Stimulated activated CD4-positive, alpha-beta T cell treated with anti-CD3 and anti-CD28 coated beads, Interleukin-1b, Interleukin-23, amount 100 ng/mL, for 4 hours (primary cell): Measurements from ENCODE around the gene CHN2.
"Not testable (repeated sequence)": the region's sequence is repeated elsewhere in the genome, so short reads cannot be mapped to it uniquely, and the experiment has no call there.

ENCODE experiments used
- DNase-seq, 2 donors: peaks; one replicate each; pipeline ENCODE4 v3.0.0-alpha.2; 2020; ENCODE audit warnings: low read depth in 2 of 2

The CHN2 gene

DNA sequence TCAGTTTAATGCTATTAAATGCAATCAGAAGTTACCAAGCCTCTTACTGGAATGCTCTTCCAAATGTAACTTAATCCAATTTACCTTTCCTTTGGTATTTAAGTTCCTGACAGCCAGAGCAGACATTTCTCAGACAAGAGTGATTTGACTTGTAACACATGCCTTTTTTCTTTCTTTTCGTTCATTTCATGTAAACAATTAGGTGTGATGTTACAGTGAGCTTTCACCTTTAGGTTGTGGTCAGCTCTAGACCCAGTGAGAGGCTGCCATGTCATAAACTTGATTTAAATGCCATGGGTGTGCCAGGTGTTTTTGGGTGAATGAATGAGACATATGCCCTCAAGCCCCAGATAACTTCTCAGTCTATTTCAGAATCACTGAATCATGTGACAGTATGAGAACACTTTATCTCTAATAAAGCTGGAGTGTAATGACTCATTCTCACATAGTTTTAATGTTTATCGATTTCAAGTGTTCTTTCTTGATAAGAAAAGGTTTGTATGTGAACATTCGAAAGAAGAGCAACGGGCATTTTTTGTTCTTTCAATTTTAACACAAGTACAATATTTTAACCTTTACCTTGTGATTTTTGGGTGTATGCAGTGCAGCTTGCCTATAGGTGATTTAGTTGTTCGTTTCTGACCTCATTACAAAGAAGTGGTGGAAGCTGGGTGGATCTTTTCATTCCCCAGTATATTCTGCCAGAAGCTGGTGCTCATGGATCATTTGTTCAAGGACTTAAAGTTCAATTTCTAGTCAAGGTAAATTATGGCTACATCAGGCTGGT lies 61.5 kb downstream of the CHN2 start:
- no peak for DNase-seq

- DNase-seq, result no peak
Observed at GRCh38 chr7:29256693-29257002, 62.1 kb downstream of the CHN2 start.

GRCh38 chr7:29258951-29259350 lies 64.4 kb downstream of the CHN2 start:
- no peak for DNase-seq

GRCh38 chr7:29262191-29262917 lies 67.8 kb downstream of the CHN2 start:
- no peak for DNase-seq

GRCh38 chr7:29263601-29264207 lies 69.1 kb downstream of the CHN2 start:
- DNase-seq, result not testable (repeated sequence)

- no peak for DNase-seq
Observed at GRCh38 chr7:29265208-29265923, 70.8 kb downstream of the CHN2 start.

- DNase-seq, result no peak
Observed at GRCh38 chr7:29269935-29270334, 75.4 kb downstream of the CHN2 start.

DNA sequence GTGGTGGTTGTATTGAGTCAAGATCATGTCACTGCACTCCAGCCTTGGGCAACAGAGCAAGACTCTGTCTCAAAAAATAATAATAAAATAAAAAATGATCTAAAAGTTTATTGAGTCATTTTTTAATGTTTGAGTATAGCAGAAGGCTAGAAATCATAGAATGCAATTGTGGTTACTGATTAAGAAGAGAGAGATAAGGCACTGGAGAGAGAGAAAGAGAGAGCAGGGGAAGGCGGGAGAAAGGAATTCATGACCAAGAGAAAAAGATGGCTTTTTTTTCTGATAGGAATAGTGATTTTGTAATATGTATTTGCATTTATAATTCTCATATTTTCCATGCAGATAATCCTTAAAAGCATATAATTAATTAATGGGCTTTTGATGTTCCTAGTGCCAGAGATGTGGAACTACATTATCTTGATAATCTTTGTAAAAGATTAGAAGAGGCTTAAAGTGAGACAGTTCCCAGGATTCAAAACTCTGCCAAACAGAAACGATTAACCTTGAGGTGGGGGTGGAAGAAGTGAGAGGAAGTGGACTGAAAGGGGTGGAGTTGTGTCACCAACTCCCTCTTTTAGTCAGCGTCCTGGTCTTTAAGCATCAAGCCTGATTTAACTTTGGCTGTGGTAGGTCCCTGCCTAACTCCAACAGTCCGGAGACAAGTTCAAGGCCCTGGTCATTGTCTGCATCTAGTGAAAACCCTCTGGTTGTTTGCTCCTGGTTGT lies 76.2 kb downstream of the CHN2 start:
- DNase-seq, result no peak

DNA sequence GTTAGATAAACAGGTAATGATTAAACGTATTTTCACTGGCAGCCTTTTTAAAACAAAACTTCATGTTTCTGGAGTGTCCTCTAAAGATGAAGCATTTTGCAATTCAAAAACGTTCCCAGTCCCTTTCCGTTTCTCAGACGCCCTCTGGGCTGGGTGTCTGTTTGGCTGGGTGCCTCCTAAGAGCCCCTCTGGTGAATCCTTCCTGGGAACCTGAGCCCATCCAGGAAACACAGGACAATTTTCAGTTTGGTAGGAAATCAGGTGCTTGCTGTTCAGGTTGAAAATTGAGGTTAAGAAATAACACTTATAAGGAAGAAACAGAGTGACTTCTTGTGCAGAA lies 76.7 kb downstream of the CHN2 start:
- no peak for DNase-seq

- DNase-seq, result no peak
Observed at GRCh38 chr7:29272057-29272456, 77.5 kb downstream of the CHN2 start.

DNA sequence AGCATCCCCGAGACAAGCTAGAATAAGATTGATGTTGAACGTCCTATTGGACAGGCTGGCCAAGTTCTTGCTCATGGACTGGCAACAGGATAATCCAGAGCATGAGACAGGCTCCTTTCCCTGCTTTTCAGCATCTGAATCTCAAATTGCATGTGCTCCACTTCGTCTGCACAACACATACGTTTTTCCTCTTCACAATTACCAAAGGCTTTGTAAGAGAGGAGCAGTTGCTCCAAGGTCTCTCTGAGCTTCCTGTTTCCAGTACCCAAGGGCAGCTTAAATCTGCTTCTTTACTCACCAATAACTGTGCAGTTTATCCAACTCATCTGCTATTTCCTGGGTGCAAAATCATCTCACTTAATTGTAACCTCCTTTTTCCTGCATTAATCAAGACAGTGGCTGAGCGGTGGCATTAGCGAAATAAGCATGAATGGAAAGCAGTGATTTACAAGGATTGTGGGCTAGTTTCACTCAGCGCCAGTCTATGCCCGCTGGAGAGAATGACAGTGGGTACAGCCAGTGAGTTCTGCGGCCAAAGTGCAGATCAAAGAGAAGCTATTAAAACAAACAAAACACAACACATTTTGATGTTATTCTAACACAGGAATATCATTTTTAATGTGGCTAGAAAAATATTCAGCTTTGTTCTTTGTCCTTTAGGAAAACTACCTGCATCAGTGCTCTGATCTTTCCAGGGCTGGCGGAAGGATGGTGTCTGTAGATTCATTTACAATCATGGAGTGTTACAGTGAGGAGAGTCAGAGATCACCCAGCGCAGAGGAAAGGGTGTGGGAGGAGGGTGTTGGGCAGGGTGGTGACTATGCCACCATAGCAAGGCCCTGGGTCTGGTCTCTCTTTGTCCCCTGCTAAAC lies 79.8 kb downstream of the CHN2 start:
- no peak for DNase-seq

GRCh38 chr7:29275018-29275318 lies 80.4 kb downstream of the CHN2 start:
- no peak for DNase-seq

- DNase-seq, result no peak
Observed at GRCh38 chr7:29275493-29275892, 80.9 kb downstream of the CHN2 start.

GRCh38 chr7:29276199-29276598 lies 81.6 kb downstream of the CHN2 start:
- no peak for DNase-seq

DNA sequence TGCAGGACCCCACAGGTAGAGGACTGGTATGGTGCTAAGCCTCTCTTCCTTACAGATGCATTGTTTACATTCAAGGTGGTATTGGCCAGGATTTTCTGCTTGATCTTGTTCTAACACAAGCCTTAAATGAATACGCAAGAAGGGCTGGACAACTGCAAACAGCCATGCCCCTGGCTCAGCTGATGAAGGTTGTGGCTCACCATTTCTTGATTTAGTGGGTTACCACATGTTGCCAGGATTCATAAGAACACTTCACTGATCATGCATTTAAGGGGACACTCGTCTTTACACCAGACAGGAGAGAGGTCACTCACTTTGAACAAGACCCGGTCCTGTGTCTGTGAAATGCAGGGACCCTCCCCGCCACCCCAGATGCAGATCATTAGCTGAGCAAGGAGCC lies 82.2 kb downstream of the CHN2 start:
- DNase-seq, result no peak

- no peak for DNase-seq
Observed at GRCh38 chr7:29277436-29278215, 83.1 kb downstream of the CHN2 start.

DNA sequence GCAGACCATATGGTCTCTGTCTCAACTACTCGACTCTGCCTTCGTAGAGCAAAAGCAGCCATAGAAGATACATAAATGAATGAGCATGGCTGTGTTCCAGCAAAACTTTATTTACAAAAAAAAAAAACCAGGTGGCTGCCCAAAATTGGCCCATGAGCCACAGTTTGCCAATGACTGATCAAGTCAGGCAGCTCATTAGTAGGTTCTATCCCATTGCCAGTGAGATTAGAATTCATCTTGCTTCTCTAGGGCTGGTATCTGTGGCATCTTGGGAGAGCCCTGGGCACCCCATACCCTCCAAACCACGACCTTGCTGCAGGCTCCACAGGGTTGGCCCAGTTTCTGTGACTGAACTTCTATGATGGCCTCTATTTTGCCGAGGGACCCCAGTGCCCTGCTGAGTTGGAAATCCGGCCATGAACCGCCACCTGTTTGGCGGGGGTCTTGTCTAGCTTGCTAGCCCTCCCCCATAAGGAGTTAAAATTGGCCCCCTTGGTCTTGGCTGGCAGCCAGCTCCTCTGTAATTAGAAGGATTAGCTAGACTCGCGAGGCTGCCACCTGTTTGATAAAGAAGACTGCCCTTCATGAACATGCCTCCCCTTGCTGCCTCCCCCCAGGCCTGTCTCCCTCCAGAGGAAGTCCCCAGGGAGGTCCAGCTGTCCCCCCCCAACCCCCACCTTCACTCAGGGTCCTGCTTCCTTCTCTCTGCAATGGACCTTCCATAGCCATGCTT lies 83.9 kb downstream of the CHN2 start:
- DNase-seq, result no peak

DNA sequence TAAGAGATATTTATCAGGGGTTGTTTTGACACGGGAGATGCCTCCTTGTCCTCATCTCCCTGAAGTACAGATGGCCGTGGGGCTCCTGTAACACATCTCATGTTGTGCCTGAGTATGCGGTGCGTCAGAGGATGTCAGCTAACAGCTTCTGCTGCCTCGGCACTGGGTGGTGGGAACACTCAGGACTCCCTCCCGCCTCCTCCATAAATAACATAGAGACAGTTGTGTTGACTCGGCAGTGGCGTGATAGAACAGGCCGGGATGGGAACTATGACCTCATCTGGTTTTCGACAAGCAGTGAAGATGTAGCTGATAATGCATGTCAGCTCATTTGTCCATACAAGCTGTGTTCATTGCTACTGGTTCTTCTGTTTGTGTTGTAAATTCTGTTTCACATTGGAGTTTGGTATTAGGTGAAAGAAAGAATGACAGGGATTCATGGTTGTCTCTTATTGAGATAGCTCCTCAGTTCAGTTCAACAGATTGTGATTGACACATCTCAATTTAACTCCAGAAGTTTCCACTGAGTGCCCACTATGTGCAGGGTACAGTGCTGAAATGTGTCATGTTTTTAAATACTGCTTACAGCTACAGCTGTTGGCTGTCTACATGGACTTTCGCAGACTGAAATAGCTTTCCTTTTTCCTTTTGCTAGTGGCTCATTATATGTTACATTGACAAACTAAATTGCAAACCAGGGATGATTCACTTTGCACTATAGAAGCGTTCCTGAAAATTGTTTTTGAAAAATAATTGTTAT lies 87.4 kb downstream of the CHN2 start:
- DNase-seq, result no peak
